Glomerular visceral epithelial cell (primary cell): ENCODE data around the gene APOBEC3F.

Experiments
- DNase-seq: peaks from one replicate; pipeline ENCODE4 v3.0.0-alpha.2; 2016; ENCODE audit errors: extremely low spot score

The APOBEC3F gene

GRCh38 chr22:39092111-39092862 is 51.6 kb downstream of the APOBEC3F start:
- DNase-seq = no peak

- DNase-seq = no peak
Observed at GRCh38 chr22:39094717-39095389, 54.2 kb downstream of the APOBEC3F start.

GRCh38 chr22:39095971-39096370 is 55.3 kb downstream of the APOBEC3F start:
- DNase-seq = no peak

- DNase-seq = peak; percentile 32
Observed at GRCh38 chr22:39097098-39098020, 56.7 kb downstream of the APOBEC3F start, which contains the start of gene APOBEC3H. Gene APOBEC3H, plus strand, starts transcription at chr22:39097244. Its CDS starts 3,035 bp downstream, at chr22:39100279.

- DNase-seq = no peak
Observed at GRCh38 chr22:39098026-39098425, 57.4 kb downstream of the APOBEC3F start.

GRCh38 chr22:39098576-39098975 is 57.9 kb downstream of the APOBEC3F start:
- DNase-seq = no peak

GRCh38 chr22:39101226-39101625 is 60.6 kb downstream of the APOBEC3F start:
- no peak for DNase-seq

GRCh38 chr22:39103431-39103830 is 62.8 kb downstream of the APOBEC3F start:
- DNase-seq = no peak
